DND-41 (cell line): ENCODE measurements around the gene PAFAH1B1.

Experiments
- CTCF ChIP-seq: IDR thresholded peaks from 2 replicates; pipeline ENCODE4 v1.5.1; 2012; ENCODE audit warnings: borderline replicate concordance, low read length, moderate library complexity, mild to moderate bottlenecking; ENCODE audit not compliant: poor library complexity, severe bottlenecking; ENCODE audit errors: extremely low read depth
- EZH2 ChIP-seq: IDR thresholded peaks from 3 replicates; pipeline ENCODE4 v1.6.1; 2012; ENCODE audit warnings: borderline replicate concordance, low read depth, mild to moderate bottlenecking, moderate library complexity, low read length, inconsistent platforms; ENCODE audit not compliant: severe bottlenecking

- no peak for TF ChIP-seq CTCF
- TF ChIP-seq EZH2 = no peak
Observed at GRCh38 chr17:2694381-2695242, 101.2 kb downstream of the PAFAH1B1 start.
